ENCODE results near the gene ZC3H7B. TPM values are rescaled to one million over a fixed set of nuclear protein-coding genes. Genes with fewer than 3 reads are reported as not detected.

The ZC3H7B gene
- total and polyA plus RNA-seq, 2 donors from 2014 or later, result 28.3 to 68.6 TPM

- H3K36me3 ChIP-seq (ENCODE audit: control insufficient read depth in 2 of 3, insufficient read depth in 3 of 3, low read length in 3 of 3), result no peaks in the 10 kb centered on the region
- peaks cover 0 to 15% (median 8%) of the 10 kb centered on the region in 3 donors for H3K4me1 ChIP-seq (ENCODE audit: control insufficient read depth in 2 of 3, insufficient read depth in 2 of 3, low read depth in 1 of 3, low read length in 3 of 3)
- DNase-seq (no peak), FAIRE-seq (no peak)
- H3K9ac ChIP-seq (ENCODE audit: low read length in 3 of 3), result no peak overlapping the region
- H3K27ac ChIP-seq (ENCODE audit: low read depth in 2 of 2, low read length in 2 of 2), result peak overlapping the region in 1 of 2 donors; percentile 7
- no peak for TF ChIP-seq CTCF (IDR thresholded peaks at IDR 0.05; ENCODE audit: borderline replicate concordance, extremely low read depth, insufficient read depth)
- no peaks in the 10 kb centered on the region for H3K9me3 ChIP-seq (ENCODE audit: control insufficient read depth in 2 of 3, insufficient read depth in 1 of 3, low read length in 3 of 3)
- H3K4me3 ChIP-seq (ENCODE audit: low read length in 3 of 3), result no peak overlapping the region
- intact Hi-C loops (cut with DNase I), result no loop called here
- H3K27me3 ChIP-seq (ENCODE audit: control insufficient read depth, insufficient read depth, low read length), result no peaks in the 10 kb centered on the region
Observed at GRCh38 chr22:41377846-41378245, 76.5 kb downstream of the ZC3H7B start.

- TF ChIP-seq CTCF (IDR thresholded peaks at IDR 0.05; ENCODE audit: borderline replicate concordance, extremely low read depth, insufficient read depth), result no peak
- Histone ChIP-seq H3K36me3 (ENCODE audit: control insufficient read depth in 2 of 3, insufficient read depth in 3 of 3, low read length in 3 of 3) (peaks cover 0 to 3% (median 0%) of the 10 kb centered on the region in 3 donors), H3K4me1 (ENCODE audit: control insufficient read depth in 2 of 3, insufficient read depth in 2 of 3, low read depth in 1 of 3, low read length in 3 of 3) (peaks cover 0 to 19% (median 8%) of the 10 kb centered on the region in 3 donors), H3K9ac (ENCODE audit: low read length in 3 of 3) (peak overlapping the region; percentile 45 to 72 (median 47)), H3K9me3 (ENCODE audit: control insufficient read depth in 2 of 3, insufficient read depth in 1 of 3, low read length in 3 of 3) (no peaks in the 10 kb centered on the region), H3K27me3 (ENCODE audit: control insufficient read depth, insufficient read depth, low read length) (no peaks in the 10 kb centered on the region), H3K27ac (ENCODE audit: low read depth in 2 of 2, low read length in 2 of 2) (peak overlapping the region; percentile 100), H3K4me3 (ENCODE audit: low read length in 3 of 3) (peak overlapping the region; percentile 54 to 70 (median 63))
- intact Hi-C loops (cut with DNase I), result no loop called here
- no peak for FAIRE-seq
- DNase-seq, result peak in 2 of 5 donors; percentile 86 to 91
Observed at GRCh38 chr22:41380993-41381328, 79.6 kb downstream of the ZC3H7B start.

- Histone ChIP-seq H3K36me3 (ENCODE audit: control insufficient read depth in 2 of 3, insufficient read depth in 3 of 3, low read length in 3 of 3) (peaks cover 0 to 3% (median 0%) of the 10 kb centered on the region in 3 donors), H3K4me3 (ENCODE audit: low read length in 3 of 3) (peak within 1 kb of the TSS; percentile 69 to 83 (median 74)), H3K4me1 (ENCODE audit: control insufficient read depth in 2 of 3, insufficient read depth in 2 of 3, low read depth in 1 of 3, low read length in 3 of 3) (peaks cover 0 to 19% (median 8%) of the 10 kb centered on the region in 3 donors), H3K27ac (ENCODE audit: low read depth in 2 of 2, low read length in 2 of 2) (peak within 1 kb of the TSS; percentile 100), H3K9ac (ENCODE audit: low read length in 3 of 3) (peak within 1 kb of the TSS; percentile 45 to 72 (median 69)), H3K9me3 (ENCODE audit: control insufficient read depth in 2 of 3, insufficient read depth in 1 of 3, low read length in 3 of 3) (no peaks in the 10 kb centered on the region), H3K27me3 (ENCODE audit: control insufficient read depth, insufficient read depth, low read length) (no peaks in the 10 kb centered on the region)
- DNase-seq (peak; percentile 99 to 100 (median 100)), FAIRE-seq (peak; percentile 76)
- TF ChIP-seq CTCF (IDR thresholded peaks at IDR 0.05; ENCODE audit: borderline replicate concordance, extremely low read depth, insufficient read depth), result no peak
- intact Hi-C loops (cut with DNase I), result no loop called here
Observed at GRCh38 chr22:41381329-41382097, 80.2 kb downstream of the ZC3H7B start, which contains the start of gene TEF. Gene TEF, plus strand, starts transcription at chr22:41381942. Its CDS starts 103 bp downstream, at chr22:41382045.
